GM21737 (cell line): Measurements from ENCODE around the gene HOMER1.
"Not testable (repeated sequence)": the region's sequence is repeated elsewhere in the genome, so short reads cannot be mapped to it uniquely, and the experiment has no call there.

Experiments used
- ATAC-seq: cut with Tn5 transposase; IDR thresholded peaks from one replicate; pipeline ENCODE4 v1.9.1; 2021; ENCODE audit warnings: mild to moderate bottlenecking, moderate library complexity; ENCODE audit not compliant: unreplicated experiment

Gene HOMER1

DNA sequence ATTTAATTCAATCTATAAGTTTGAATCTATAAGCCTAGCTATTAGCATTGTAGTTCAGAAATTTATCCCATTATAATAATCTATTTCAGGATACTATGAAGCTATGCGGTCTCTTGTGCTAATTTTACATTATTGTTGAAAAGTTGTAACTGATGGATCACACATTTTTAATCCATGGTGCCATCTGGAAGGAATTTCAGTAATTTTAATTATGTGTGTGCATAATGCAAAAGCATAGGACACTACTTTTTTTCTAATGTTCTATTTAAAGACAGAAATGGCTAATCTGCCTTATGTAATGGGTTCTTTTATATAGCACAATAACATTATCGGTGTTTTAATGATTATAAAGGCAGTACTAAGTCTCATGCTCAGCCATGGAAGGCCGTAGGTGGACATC lies 90.6 kb downstream of the HOMER1 start:
- ATAC-seq = no peak

DNA sequence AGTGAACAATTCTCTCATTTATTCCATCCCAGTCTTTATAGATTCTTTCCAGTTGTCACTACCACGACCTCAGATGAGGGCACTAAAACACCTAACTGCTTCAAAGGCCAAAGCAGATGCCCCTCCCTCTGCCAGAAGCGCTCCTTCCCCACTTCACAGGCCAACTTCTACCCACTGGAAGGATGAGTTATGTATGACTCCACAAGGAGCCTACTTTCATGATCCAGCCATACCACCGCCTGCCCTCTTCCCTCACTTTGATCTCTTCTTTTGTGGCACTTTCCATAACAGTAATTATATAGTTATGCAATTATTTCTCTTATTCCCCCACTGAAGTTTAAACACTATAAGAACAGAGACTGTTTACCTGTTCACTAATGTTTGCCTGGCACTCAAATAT lies 93.7 kb downstream of the HOMER1 start:
- no peak for ATAC-seq

DNA sequence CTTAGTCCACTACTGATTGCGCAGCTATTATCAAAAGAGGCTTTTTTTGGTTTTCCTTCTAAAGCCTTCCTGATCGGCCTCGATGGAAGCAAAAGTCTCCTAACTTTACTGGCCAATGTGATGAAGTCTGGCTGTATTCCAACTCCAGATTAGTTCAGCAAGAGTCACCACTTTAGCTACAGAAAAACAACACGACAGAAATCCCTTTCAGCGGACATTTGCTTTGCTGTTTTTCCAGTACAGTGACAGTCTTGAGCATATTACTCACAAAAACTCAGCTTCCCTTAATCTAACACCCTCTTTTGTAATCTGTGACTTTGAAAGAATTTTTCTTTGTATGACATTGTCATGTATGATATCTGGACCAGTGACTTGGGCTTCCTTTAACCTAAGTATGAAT lies 95.7 kb downstream of the HOMER1 start:
- no peak for ATAC-seq

DNA sequence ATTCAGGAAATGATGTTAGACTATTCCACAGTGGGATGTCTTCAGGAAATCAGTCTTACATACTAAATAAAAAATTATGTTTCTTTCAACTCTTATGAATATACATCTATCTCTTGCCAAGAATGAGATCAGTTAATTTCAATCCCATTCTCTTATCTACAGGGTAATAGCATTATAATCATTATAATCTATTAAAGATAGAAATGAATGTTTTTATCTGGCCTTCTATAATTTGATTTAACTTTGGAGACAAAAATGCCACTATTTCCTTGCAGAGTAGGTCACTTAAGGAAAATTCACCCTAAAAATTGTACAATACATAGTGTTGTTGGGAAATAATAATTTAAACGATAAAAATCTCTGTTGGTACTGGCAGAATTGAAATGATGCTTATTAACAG lies 96.4 kb downstream of the HOMER1 start:
- no peak for ATAC-seq

DNA sequence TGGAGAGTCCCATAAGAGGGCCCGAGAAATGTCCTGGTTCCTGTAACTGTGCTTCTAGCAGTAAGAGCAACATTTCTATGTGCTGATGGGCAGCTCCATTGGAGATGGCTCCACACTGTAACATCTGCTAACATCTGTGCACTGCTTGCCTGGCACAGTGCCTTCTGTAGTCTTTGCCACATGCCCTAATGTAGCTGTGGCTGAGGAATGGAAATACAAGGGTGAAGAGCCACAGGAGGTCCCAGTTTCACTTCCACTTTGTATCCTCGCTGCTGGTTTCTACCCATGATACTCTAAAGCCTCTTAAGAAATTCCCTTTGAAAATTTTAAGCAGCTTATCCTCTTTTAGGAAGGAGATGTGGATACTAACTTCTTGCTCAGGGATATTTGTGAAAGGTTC lies 97.4 kb downstream of the HOMER1 start:
- ATAC-seq = peak; percentile 84

DNA sequence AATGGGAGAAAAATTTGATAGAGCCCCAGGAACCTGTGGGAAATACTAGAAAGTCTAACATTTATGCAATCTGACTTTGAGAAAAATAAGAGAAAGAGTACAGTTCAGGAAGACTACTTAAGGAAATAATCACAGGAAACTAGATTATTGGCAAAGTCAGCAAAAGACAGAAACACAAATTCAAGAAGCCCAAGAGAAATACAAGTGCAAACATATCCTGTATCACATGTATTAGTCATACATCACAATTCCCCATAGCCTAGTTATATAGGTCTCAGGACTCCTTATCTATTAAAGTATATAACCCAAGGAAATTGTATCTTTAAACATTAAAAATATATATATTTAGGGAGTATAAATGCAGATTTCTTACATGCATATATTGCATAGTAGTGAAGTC lies 100.8 kb downstream of the HOMER1 start:
- ATAC-seq = no peak

DNA sequence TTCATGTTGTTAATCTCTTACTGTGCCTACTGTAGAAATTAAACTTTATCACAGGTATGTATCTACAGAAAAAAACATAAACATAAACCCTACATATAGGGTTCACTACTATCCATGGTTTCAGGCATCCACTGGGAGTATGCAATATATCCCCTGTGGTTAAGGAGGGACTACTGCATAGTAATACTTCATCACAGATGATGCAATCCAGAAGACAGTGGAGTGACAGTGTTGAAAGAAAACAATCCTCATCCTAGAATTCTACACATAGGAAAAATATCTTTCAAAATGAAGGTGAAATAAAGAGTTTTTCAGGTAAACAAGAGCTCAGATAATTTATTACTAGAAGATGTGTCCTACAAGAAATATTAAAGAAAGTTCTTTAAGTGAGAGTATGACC lies 105.9 kb downstream of the HOMER1 start:
- no peak for ATAC-seq

DNA sequence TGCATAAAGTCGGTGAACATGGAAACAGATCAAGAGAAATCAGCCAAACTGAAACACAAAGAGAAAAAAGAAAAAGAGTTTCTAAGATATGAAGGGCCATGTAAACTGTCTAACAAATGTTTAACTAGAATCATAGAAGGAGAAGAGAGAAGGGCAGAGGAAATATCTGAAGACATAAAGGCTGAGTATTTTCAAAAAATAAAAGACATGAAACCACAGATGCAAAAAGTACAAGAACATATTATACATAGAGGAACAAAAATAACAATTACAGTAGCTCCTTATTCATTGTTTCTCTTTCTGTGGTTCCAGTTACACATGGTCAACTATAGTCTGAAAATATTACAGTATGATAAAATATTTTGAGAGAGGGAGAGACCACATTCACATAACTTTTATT lies 106.3 kb downstream of the HOMER1 start:
- ATAC-seq = no peak

DNA sequence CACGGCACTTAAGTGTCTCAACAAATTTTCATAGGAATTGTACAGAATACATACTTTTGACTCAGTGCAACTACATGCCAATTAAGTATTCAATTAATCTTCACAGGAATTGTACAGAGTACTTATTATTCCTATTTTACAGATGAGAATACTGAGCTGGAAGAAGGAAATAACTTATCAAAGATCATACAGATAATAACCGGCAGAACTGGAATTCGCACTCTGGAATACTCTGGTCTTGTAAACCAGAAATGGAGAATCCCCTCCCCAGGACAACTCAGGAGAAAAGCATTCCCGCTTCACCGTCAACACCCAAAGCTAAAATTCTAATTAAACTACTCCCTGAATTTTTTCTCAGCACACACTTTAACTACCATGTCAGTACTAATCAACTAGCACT lies 112.7 kb downstream of the HOMER1 start:
- ATAC-seq = no peak

DNA sequence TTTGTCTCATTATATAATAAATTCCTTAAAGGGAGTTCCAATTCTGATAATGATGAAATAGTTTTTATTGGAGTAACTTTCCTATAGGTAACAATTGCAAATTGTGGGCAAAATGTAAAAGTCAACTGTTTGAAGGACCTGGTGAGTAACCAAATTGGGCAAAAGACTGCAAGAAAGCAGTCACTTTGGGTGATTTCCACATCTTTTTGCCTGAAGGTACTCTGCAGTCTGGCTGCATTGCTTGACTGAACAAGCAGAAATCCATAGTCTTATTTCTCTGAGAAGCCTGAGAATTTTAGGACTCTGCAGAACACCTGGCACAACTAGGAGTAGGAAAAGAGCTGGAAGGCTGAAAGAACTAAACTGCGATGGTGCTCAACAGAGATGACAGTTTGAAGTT lies 114.9 kb downstream of the HOMER1 start:
- ATAC-seq = no peak

DNA sequence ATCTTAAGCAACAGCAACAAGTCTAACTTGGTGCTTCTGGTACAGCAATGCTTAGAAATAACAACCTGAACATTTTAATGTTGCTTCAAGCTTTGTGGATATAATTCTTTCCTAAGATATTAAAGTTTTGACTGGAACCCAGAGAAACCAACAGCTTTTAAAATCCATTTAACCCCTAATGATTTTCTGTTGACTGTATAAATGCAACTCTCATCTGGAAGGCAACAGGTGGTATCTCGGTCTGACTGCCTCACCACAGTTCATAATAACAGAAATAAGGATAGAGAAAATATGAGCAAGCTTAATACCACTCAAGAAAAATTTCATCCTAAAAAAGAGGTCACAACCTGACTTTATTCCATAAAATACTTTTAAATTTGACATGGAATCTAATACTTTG lies 116.9 kb downstream of the HOMER1 start:
- no peak for ATAC-seq

DNA sequence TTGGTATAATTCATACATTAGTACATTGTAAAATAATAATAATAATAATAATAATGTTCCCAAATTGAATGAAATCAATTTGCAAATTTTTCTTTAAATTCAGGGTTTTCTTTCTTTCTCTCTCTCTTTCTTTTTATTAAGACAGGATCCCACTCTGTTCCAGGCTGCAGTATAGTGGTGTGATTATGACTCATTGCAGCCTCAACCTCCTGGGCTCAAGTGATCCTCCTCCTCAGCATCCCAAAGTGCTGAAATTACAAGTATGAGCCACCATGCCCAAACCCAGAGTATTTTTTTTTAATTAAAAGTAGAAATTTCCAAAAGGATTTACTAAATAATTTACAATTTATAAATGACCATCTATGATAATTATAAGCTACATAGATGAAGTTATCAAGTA lies 117.7 kb downstream of the HOMER1 start:
- ATAC-seq = no peak

DNA sequence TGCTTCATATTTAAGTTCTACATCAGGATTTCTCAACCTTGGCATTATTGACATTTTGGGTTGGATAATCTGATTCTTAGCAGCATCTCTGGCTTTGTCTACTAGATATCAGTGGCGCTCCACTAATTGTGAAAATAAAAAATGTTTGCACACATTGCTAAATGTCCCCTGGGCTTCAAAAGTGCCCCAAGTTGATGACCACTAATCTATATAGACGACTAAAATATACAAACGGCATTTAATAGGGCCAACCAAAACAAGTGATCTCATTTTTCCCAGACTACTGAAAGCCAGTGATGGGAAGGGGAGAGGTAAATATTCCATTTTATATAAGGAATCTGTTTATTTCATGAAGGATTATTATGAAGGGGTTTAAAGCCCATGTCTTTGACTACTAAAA lies 118.6 kb downstream of the HOMER1 start:
- no peak for ATAC-seq

DNA sequence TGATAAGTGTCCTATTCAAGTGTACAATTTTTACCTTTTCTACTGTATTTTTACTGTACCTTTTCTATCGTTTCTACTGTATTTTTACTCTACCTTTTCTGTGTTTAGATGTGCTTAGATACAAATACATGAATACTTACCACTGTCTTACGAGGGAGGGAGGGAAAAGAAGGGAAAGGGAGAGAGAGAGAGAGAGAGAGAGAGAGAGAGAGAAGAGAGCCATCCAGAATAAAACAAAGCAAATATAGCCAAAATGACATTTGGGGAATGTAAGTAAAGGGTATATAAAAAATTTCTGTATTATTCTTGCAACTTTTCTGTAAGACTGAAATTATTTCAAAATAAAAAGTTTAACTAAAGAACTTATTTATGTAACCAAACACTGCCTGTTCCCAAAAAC lies 121.2 kb downstream of the HOMER1 start:
- ATAC-seq = no peak

DNA sequence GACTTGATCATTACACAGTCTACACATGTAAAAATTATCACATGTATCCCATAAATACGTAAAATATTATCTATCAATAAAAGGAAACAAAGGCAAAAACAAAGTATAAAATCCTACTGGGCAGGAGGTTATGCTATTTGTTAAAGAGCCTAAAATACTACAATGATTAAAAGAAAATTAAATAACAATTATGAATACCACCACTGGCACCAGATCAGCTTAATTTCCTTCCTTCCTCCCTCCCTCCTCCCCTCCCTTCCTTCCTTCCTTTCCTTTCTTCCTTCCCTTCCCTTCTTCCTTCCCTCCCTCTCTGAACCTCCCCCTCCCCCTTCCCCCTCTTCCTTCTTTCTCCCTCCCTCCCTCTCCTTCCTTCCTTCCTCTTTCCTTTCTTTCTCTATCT lies 127.3 kb downstream of the HOMER1 start:
- no peak for ATAC-seq

DNA sequence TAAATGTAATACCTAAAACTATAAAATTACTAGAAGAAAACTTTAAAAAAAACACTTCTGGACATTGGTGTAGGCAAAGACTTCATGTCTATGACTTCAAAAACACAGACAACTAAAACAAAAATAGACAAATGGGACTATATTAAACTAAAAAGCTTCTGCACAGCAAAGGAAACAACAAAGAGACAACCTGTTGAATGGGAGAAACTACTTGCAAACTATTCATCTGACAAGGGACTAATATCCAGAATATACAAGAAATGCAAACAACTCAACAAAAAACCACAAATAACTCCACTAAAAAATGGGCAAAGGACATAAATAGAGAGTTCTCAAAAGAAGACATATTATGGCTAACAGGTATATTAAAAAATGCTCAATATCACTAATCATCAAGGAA lies 128.8 kb downstream of the HOMER1 start:
- ATAC-seq = not testable (repeated sequence)

DNA sequence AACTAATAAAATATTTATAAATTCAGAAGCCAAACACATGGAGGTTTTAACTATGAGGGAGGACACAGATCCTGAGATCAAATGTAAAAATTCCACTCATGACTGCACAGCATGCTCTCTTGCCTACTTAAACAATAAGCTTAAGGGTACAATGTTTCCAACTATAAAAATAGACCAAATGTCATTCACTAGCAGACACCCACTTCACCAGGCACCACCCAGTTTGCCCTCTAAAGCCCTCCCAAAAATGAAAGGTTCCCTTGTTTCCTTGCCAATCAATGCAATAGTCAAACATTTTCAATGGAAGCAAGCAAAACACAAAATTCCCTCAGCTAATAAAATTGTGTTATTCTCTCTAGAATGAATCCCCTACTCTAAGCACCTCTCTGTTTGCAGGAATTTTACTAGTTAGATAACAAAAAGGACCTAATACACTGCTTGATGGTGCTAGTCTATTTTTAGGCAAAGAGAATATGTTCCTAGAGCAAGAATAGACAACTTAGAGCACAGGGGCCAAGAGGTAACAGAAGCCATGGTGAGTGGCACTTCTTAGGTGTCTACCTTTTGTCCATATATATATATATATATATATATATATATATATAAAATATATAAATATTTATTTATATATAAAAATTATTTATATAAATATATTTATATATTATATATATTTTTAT lies 135.3 kb downstream of the HOMER1 start:
- ATAC-seq = no peak

DNA sequence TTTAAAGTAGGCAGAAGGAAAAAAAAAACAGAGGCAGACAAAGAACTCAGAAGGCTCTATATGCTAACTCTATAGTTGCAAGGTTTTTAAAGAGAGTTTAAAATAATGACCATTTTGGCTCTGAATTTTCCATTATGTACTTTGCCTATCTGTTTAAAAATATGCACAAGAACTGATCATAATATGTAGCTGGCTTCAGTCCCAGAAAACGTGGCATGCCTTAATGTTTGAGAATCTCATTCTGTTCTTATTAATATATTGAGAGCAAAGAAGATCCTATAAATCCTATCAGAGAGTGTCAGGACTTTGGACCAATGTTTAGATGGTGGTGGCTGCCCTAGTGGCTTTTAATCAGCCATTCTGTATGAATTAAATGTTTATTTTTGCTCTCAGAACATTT lies 156.5 kb downstream of the HOMER1 start:
- no peak for ATAC-seq

DNA sequence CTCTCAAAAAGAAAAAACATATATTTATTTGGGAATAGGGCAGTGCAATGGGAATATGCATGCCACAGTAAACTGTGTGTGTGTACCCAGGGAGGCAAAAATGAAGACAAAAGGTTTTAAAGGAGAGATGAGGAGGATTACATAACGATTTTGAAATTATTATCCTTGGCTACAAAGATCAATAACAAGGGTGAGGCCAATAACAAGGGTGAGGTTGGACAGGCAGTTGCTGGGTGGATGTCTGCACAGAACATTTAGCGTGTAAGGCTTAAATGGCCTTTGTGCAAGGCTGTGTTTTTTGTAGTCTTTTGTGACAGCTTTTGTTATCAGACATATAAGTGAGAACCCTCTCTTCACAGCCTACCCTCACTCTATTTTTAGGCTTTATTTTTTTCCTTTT lies 164.1 kb downstream of the HOMER1 start:
- ATAC-seq = no peak

DNA sequence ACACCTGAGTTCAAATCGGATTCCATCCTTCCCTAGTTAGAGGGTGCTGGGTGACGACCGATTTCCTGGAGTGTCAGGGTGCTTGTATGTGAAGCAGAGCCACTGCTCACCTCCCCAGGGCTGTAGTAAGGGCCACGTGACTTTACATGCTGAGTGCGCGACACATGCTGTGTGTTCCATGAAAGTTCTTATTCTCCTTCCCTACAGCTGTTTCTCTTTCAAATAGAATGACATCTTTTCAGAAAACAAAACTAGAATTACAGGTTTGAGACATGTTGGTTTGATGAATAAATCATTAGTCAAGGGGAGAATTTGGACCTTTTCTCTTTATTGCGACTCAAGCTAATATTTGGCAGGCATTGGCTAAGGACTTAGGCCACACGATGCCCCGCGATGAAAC lies 164.9 kb downstream of the HOMER1 start:
- no peak for ATAC-seq

DNA sequence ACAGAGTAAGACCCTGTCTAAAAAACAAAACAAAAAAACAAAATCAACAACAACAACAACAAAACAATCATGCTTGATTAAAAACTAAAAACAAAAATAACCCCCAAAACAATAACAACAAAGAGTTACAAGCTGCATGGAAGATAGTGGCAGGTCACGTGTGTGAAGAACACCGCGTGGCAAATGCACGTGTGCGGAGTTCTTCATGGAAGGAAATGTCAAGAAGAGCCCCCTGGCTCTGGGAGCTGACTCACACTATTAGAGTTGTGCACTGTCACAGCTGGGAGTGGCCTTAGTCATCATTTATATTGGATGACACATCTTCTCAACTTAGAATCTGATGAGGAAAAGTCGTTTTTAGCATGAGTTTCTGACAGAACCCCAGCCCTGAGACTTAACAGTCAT lies 167.5 kb downstream of the HOMER1 start:
- no peak for ATAC-seq

DNA sequence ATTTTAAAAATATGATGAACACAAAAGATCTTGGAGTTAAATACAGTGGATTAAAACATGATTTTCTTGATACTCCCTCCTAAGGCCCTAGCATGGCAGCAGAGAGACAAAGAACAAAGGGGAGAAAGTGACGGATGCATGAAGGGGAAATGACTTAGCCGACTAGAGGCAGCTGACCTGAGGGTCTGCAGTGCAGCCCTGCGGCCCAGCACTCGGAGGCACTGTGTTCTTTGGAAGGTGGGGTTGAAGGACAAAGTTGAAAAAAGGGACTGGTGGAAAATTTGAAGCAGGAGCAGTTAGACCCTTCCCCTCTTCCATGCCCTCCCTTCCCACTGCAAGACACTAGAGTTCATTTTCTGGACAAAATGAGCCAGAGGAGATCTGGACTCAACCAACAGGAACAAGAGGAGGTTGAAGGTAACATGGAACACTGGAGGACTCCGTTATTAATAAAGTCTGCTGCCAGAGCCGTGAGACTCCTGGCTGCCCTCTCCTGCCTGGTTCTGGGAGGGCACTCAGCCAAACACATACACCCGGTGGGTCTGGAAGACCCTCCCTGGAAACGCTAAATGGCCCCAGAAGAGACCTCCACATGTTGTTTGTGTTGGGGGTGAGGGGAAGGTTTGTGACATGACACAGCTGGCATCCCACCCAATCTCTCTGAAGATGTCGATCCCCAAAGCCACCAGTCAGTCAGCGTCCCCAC lies 179.9 kb downstream of the HOMER1 start:
- no peak for ATAC-seq

DNA sequence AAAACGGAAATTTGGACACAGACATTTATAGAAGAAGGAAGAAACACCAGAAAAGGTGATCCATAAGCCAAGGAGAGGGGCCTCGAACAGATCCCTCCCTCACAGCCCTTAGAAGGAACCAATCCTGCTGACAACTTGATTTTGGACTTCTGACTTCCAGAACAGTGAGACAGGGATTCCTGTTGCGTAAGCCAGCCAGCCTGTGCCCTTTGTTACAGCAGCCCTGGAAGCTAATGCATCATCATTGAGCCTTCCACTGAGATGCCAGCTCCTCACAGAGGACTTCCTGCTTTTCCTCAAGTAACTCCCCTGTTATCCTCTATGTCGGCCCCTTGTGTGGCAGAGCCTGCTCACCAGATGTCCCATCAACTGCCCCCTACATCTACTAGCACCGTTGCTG lies 183.9 kb downstream of the HOMER1 start:
- no peak for ATAC-seq
